Vagina (tissue), 2 donors: ENCODE measurements around the gene IRF9.

ENCODE experiments used
- POLR2A ChIP-seq, 2 donors: fragments of 450-650 bp; IDR thresholded peaks; one replicate each; pipeline ENCODE4 v1.6.1; 2017; ENCODE audit warnings: antibody characterized with exemption in 2 of 2, mild to moderate bottlenecking in 2 of 2, moderate library complexity in 2 of 2
- POLR2AphosphoS5 ChIP-seq, 2 donors: sonication (generic); formaldehyde crosslinking; IDR thresholded peaks; one replicate each; pipeline ENCODE4 v1.9.0; 2017; ENCODE audit warnings: antibody characterized with exemption in 2 of 2, mild to moderate bottlenecking in 2 of 2, low read depth in 1 of 2; ENCODE audit not compliant: insufficient read depth in 1 of 2
- TF ChIP-seq, protein P1 (sequence below), 3 experiments: fragments of 450-650 bp in 2 of 3; fragments of 200-600 bp in 1 of 3; sonication (generic) in 1 of 3; IDR thresholded peaks; one replicate each; pipeline ENCODE4 v1.5.1; 2017 to 2019; ENCODE audit warnings: antibody characterized with exemption in 3 of 3, mild to moderate bottlenecking in 2 of 3, moderate library complexity in 2 of 3

DNA sequence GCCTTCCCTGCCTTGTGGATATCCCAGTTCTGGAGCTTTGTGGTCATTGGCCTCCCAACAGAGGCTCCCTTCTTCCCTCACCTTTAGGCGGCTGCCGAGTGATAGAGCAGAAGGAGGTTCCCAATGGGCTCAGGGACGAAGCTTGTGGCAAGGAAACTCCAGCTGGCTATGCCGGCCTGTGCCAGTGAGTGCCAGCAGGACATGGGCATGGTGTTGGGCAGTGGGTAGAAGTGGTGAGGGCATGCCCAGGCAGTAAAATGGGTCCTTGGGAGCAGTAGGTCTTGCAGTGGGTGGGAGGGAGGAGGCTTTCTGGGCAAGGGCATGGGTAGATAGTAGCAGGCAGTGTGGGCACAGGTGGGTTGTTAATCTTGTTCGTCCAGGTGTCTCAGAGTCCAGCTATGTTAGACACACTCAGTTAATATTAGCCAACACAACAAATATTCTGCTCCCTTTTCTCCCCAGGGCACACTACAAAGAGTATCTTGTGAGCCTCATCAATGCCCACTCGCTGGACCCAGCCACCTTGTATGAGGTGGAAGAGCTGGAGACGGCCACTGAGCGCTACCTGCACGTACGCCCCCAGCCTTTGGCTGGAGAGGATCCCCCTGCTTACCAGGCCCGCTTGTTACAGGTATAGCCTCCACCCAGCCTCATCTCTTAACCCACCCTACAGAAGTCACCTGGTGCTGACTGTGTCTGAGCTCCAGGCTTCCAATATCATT is 1.1 kb upstream of the IRF9 start:
- TF ChIP-seq POLR2A (IDR thresholded peaks at IDR 0.05) (no peak), POLR2AphosphoS5 (IDR thresholded peaks at IDR 0.05; ENCODE audit: insufficient read depth in 1 of 2, low read depth in 1 of 2) (no peak)
- TF ChIP-seq, protein P1, sequence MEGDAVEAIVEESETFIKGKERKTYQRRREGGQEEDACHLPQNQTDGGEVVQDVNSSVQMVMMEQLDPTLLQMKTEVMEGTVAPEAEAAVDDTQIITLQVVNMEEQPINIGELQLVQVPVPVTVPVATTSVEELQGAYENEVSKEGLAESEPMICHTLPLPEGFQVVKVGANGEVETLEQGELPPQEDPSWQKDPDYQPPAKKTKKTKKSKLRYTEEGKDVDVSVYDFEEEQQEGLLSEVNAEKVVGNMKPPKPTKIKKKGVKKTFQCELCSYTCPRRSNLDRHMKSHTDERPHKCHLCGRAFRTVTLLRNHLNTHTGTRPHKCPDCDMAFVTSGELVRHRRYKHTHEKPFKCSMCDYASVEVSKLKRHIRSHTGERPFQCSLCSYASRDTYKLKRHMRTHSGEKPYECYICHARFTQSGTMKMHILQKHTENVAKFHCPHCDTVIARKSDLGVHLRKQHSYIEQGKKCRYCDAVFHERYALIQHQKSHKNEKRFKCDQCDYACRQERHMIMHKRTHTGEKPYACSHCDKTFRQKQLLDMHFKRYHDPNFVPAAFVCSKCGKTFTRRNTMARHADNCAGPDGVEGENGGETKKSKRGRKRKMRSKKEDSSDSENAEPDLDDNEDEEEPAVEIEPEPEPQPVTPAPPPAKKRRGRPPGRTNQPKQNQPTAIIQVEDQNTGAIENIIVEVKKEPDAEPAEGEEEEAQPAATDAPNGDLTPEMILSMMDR (IDR thresholded peaks at IDR 0.05), result no peak
